ENCODE results near the gene SHH.

GRCh38 chr7:155845226-155845625 lies 33.0 kb upstream of the SHH start:
- TF ChIP-seq CTCF (IDR thresholded peaks at IDR 0.05) (no peak), POLR2A (IDR thresholded peaks at IDR 0.05) (no peak), POLR2AphosphoS5 (IDR thresholded peaks at IDR 0.05) (no peak)

Data from prostate gland (tissue), 2 donors.